OCI-LY1 (cell line): ENCODE data around the gene PIK3R1.

Experiments used
- H2AFZ ChIP-seq: fragments of 200-600 bp; sonication (generic), shearing (Covaris generic); 2 replicates; pipeline ENCODE4 v1.6.0; 2014; ENCODE audit warnings: antibody characterized with exemption, mild to moderate bottlenecking, low read length
- H3F3A ChIP-seq: fragments of 200-600 bp; sonication (generic), shearing (Covaris generic); 2 replicates; pipeline ENCODE4 v1.6.0; 2014; ENCODE audit warnings: mild to moderate bottlenecking, antibody characterized with exemption, low read length, moderate library complexity; ENCODE audit not compliant: insufficient read depth
- H3K27ac ChIP-seq: fragments of 200-600 bp; sonication (generic); 2 replicates; pipeline ENCODE4 v1.5.1; 2014; ENCODE audit warnings: low read length, mixed run types, mild to moderate bottlenecking, low read depth; ENCODE audit not compliant: poor library complexity, severe bottlenecking
- H3K27me3 ChIP-seq: fragments of 200-600 bp; sonication (generic); 2 replicates; pipeline ENCODE4 v1.6.0; 2014; ENCODE audit warnings: antibody characterized with exemption, mild to moderate bottlenecking, low read length, moderate library complexity; ENCODE audit not compliant: insufficient read depth
- H3K36me3 ChIP-seq: fragments of 200-600 bp; sonication (generic); 2 replicates; pipeline ENCODE4 v1.6.1; 2014; ENCODE audit warnings: mild to moderate bottlenecking, antibody characterized with exemption, low read length, moderate library complexity, mixed read lengths; ENCODE audit not compliant: insufficient read depth
- H3K4me1 ChIP-seq: fragments of 200-600 bp; sonication (generic); 2 replicates; pipeline ENCODE4 v1.5.1; 2014; ENCODE audit warnings: mild to moderate bottlenecking, low read length, moderate library complexity; ENCODE audit not compliant: insufficient read depth, severe bottlenecking
- H3K4me2 ChIP-seq: fragments of 200-600 bp; sonication (generic), shearing (Covaris generic); 2 replicates; pipeline ENCODE4 v1.6.1; 2014; ENCODE audit warnings: low read length
- H3K4me3 ChIP-seq: fragments of 200-600 bp; sonication (generic); 2 replicates; pipeline ENCODE4 v1.5.1; 2014; ENCODE audit warnings: low read length, low read depth, mild to moderate bottlenecking, mixed read lengths; ENCODE audit not compliant: poor library complexity, severe bottlenecking
- H3K79me2 ChIP-seq: fragments of 200-600 bp; shearing (Covaris generic); 2 replicates; pipeline ENCODE4 v1.6.1; 2016; ENCODE audit warnings: mixed run types, low read length, mixed read lengths; ENCODE audit not compliant: insufficient read depth
- H3K9ac ChIP-seq: fragments of 200-600 bp; sonication (generic), shearing (Covaris generic); 2 replicates; pipeline ENCODE4 v1.6.1; 2014; ENCODE audit warnings: mild to moderate bottlenecking, low read length, mixed read lengths
- H3K9me2 ChIP-seq: fragments of 200-600 bp; sonication (generic), shearing (Covaris generic); 2 replicates; pipeline ENCODE4 v1.6.1; 2014; ENCODE audit warnings: low read depth, mild to moderate bottlenecking, low read length, mixed read lengths
- H3K9me3 ChIP-seq: fragments of 200-600 bp; shearing (Covaris generic); 2 replicates; pipeline ENCODE4 v1.6.1; 2014; ENCODE audit warnings: low read length, mixed read lengths
- H4K20me1 ChIP-seq: fragments of 200-600 bp; sonication (generic), shearing (Covaris generic); 2 replicates; pipeline ENCODE4 v1.6.0; 2016; ENCODE audit warnings: mild to moderate bottlenecking, low read length; ENCODE audit not compliant: insufficient read depth
- EZH2 ChIP-seq: fragments of 200-600 bp; sonication (generic), shearing (Covaris generic); IDR thresholded peaks from 2 replicates; pipeline ENCODE4 v1.8.0; 2017; ENCODE audit warnings: borderline replicate concordance, mixed run types, mild to moderate bottlenecking, antibody characterized with exemption, low read length, moderate library complexity, mixed read lengths
- TF ChIP-seq, protein P1 (sequence below): fragments of 200-600 bp; sonication (generic), shearing (Covaris generic); IDR thresholded peaks from 2 replicates; pipeline ENCODE4 v1.5.1; 2017; ENCODE audit warnings: mild to moderate bottlenecking, antibody characterized with exemption, low read length, moderate library complexity, mixed read lengths

PIK3R1 gene

DNA sequence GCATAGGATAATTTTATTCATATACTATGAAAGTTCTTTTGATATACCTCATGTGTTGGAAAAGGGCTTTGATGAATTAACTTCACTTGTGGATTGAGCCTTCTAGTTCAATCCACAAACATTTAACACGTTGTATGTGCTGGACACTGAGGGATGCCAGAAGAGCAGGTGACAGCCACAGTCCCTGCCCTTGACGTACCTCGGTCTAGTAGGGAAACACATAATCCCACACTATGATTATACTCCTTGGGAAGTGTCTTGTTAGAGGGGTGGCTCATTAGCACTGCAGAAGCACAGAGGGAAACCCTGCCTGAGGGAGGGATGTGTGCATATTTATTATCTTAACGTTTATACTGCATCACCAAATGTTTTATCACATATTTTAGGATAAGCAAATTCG is 61.2 kb downstream of the PIK3R1 start:
- Histone ChIP-seq H3F3A (no peaks in the 10 kb centered on the region), H3K9me3 (no peaks in the 10 kb centered on the region), H3K27me3 (no peaks in the 10 kb centered on the region), H2AFZ (no peak overlapping the region), H3K27ac (no peak overlapping the region), H3K9me2 (no peaks in the 10 kb centered on the region), H3K9ac (no peak overlapping the region), H4K20me1 (no peaks in the 10 kb centered on the region), H3K36me3 (peaks cover 67% of the 10 kb centered on the region), H3K4me1 (no peaks in the 10 kb centered on the region), H3K4me3 (no peak overlapping the region), H3K4me2 (no peak overlapping the region), H3K79me2 (no peaks in the 10 kb centered on the region)
- TF ChIP-seq EZH2 = no peak
- TF ChIP-seq, protein P1, sequence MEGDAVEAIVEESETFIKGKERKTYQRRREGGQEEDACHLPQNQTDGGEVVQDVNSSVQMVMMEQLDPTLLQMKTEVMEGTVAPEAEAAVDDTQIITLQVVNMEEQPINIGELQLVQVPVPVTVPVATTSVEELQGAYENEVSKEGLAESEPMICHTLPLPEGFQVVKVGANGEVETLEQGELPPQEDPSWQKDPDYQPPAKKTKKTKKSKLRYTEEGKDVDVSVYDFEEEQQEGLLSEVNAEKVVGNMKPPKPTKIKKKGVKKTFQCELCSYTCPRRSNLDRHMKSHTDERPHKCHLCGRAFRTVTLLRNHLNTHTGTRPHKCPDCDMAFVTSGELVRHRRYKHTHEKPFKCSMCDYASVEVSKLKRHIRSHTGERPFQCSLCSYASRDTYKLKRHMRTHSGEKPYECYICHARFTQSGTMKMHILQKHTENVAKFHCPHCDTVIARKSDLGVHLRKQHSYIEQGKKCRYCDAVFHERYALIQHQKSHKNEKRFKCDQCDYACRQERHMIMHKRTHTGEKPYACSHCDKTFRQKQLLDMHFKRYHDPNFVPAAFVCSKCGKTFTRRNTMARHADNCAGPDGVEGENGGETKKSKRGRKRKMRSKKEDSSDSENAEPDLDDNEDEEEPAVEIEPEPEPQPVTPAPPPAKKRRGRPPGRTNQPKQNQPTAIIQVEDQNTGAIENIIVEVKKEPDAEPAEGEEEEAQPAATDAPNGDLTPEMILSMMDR = no peak

GRCh38 chr5:68277431-68277830 is 61.9 kb downstream of the PIK3R1 start:
- H4K20me1 ChIP-seq = no peaks in the 10 kb centered on the region
- peaks cover 74% of the 10 kb centered on the region for H3K36me3 ChIP-seq
- H3K27me3 ChIP-seq = no peaks in the 10 kb centered on the region
- no peaks in the 10 kb centered on the region for H3K79me2 ChIP-seq
- no peaks in the 10 kb centered on the region for H3F3A ChIP-seq
- H3K27ac ChIP-seq = no peak overlapping the region
- H3K4me3 ChIP-seq = no peak overlapping the region
- TF ChIP-seq, protein P1 = no peak
- TF ChIP-seq EZH2 = no peak
- H3K4me2 ChIP-seq = no peak overlapping the region
- H3K9ac ChIP-seq = no peak overlapping the region
- no peak overlapping the region for H2AFZ ChIP-seq
- no peaks in the 10 kb centered on the region for H3K4me1 ChIP-seq
- no peaks in the 10 kb centered on the region for H3K9me2 ChIP-seq
- no peaks in the 10 kb centered on the region for H3K9me3 ChIP-seq

DNA sequence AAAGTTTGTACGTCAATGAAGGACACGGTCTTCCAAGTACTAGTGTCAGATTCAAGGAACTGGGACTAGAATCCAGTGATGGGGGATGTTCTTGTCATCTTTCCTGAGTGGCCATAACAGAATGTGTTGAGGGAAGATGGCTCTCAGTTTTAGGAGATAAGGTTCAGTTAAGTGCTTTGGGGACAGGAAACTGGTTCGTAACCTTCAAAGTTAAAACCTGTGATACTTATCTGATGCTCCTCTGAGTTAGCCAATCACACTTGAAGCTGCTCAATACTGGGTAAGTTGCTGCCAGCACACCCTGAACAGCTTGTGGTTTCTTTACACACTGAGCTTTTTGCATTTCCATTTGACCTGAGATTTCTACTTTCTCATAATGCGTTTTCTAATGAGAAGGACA is 64.4 kb downstream of the PIK3R1 start:
- H3K4me2 ChIP-seq = no peak overlapping the region
- no peaks in the 10 kb centered on the region for H4K20me1 ChIP-seq

More for the DNA sequence above, 64.4 kb downstream of the PIK3R1 start:
- H2AFZ ChIP-seq = no peak overlapping the region
- no peak overlapping the region for H3K4me3 ChIP-seq
- no peak for TF ChIP-seq EZH2
- TF ChIP-seq, protein P1 = no peak
- no peak overlapping the region for H3K27ac ChIP-seq
- no peaks in the 10 kb centered on the region for H3K79me2 ChIP-seq
- H3K36me3 ChIP-seq = peaks cover 83% of the 10 kb centered on the region
- no peaks in the 10 kb centered on the region for H3K9me3 ChIP-seq
- H3F3A ChIP-seq = no peaks in the 10 kb centered on the region
- no peak overlapping the region for H3K9ac ChIP-seq
- H3K4me1 ChIP-seq = peaks cover 8% of the 10 kb centered on the region
- no peaks in the 10 kb centered on the region for H3K27me3 ChIP-seq
- no peaks in the 10 kb centered on the region for H3K9me2 ChIP-seq
